GM18508 (cell line): ENCODE data around the gene DNAJC18.
"Not testable (repeated sequence)": the region's sequence is repeated elsewhere in the genome, so short reads cannot be mapped to it uniquely, and the experiment has no call there.

Source experiments
- ATAC-seq: cut with Tn5 transposase; IDR thresholded peaks from one replicate; pipeline ENCODE4 v1.9.1; 2021; ENCODE audit warnings: moderate number of reproducible peaks; ENCODE audit not compliant: insufficient read depth, unreplicated experiment

The DNAJC18 gene

DNA sequence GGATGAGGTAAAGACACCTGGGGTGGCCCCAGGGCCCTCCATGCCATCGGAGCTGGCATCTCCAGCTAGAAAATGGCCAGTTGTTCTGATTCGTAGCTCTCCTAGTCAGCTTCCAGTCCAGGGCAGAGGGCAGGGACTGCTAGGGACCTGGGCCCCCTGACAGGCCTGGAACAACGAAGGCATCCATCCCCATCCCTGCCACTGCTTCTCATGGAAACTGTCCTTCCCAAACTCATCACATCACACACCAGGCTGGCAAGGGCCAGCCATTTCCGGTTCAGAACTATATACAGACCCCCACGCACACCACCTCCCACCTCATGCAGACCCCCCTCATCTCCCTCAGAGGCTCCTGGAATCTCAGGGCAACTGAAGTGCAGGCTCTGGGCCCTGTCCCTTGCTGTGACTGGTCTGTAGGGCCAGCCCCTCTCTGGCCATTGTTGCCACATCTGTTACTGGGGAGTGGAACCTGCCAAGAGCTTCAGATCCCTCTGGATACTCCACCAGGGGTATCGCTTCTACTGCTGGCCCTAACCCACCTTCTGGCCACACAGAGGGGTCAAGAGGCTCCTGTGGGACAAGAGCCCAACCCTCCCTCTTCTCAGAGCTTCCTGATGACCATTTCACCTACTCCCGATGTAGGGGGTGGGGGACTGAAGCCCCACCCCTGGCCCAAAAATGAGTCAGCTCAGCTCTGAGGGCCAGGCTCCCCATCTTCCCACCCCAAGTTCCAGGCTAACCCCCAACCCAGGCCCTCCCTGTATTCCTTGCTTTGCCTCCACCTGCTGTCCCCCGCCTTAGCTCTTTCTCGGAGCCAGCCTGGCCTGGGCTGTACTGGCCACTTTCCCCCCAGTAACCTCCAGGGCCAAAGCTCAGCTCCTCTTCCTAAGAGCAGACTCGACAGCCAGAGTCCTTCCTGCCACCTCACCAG, 48.4 kb downstream of the DNAJC18 start:
- ATAC-seq = no peak

DNA sequence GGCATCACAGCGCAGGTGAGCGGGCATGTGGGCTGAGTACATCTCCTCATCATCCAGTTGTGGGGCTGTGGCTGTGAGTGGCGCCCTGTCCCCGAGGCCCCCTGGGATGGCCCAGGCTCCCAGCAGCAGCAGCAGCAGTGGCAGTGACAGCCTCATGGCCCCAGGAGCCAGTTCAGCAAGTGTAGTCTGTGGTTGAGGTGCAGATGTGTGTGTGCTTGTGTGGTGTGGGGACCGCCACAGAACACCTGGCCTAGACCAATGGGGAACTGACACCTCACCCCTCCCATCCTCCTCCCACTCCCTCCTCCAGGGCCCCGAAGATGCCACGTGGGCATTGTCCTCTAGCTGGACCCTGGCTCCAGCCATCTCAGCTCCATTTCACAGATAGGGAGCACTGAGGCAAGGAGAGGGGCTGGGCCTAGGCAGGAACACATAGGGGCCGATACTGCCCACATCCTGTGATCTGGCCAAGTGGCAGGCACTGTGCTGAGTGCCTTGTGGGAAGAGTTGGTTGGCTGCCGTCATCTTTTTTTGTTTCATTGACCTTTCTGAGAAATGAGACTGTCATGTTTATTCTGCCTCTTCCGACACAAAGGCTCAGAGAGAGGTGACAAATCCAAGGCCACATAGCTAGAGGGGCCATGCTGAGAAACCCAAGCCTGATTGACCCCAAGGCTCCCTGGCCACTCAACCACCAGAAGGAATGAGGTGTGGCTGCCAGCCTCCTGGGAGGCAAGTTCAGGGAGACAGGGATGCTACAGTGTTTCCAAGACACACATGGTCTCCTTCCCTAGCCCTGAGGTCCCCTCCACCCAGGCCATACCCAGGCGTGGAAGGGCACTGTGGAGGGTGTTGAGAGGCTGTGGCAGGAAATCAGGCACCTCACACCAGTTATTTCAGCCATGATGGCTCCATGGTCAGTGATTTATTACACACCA, 49.4 kb downstream of the DNAJC18 start, which contains the start of gene MZB1:
Gene MZB1, minus strand, starts transcription at position 213 of the 938 bp plus-strand sequence. Its CDS starts 57 bp downstream, at position 156.
- no peak for ATAC-seq

DNA sequence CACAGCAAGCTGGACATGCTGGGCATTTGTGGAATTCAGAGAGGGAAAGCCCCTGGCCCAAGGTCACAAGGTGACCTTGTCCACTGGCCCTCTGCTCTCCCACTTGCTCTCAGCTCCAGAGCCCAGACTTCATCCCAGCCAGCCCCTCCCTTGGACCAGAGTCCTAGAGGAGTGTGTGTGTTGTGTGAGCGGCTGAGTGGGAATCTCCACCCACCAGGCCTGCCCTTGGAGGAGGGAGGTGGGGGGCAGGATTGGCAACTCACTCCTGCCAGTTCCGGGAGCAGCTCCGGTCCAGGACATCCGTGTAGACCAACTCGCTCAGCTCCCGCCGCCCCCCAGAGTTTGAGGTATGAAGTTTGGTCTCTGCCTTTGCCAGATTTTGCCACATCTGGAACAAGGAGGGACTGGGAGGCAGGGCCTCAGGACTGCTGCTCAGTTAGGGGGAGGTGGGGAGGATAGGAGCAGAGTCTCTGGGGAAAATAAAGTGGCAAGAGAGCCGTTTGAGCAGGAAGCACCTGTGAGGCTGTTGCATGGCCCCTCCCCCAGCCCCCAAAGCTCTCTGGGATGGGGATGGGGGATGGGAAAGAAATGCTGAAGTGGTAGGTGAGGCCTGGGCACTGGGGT, 51.0 kb downstream of the DNAJC18 start:
- ATAC-seq = no peak

DNA sequence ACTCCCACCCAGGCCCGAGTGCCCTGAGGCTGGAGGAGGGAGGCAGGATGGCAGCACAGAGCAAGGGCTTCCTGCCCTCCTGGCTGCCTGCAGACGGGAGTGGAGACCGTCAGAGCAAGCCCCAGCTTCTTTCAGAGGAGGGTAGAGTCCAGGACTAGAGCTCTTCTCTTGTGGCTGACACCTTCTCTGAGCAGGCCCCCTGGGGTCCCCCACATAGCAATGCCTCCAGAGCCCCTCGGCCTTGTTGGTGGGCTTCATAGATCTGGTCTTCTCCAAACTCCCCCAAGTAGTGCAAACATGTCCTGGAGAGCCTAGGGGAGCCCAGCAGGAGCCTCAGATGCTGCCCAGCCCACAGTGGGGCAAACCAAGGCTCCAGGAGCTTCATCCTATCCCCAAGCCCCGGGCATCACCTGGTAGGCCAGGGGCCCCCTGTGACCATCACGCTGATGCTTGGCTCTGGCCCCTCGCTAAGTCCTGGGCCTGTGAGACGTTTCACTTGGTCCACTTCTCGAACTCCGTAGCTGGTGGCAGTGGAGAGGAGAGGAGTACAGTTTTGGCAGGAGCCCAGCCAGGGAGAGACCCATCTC, 51.6 kb downstream of the DNAJC18 start:
- no peak for ATAC-seq

DNA sequence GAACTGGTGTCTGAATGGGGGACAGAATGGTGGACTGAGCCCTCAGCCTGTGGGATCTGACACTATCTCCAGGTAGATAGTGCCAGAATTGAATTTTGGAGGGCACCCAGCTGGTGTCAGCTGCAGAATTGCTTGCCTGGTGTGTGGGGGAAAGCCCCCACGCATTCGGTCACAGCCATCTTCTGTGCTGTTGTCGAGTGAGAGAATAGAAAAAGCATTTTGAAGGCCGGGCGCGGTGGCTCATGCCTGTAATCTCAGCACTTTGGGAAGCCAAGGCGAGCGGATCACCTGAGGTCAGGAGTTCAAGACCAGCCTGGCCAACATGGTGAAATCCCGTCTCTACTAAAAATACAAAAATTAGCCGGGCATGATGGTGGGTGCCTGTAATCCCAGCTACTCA, 52.4 kb downstream of the DNAJC18 start:
- ATAC-seq = not testable (repeated sequence)

DNA sequence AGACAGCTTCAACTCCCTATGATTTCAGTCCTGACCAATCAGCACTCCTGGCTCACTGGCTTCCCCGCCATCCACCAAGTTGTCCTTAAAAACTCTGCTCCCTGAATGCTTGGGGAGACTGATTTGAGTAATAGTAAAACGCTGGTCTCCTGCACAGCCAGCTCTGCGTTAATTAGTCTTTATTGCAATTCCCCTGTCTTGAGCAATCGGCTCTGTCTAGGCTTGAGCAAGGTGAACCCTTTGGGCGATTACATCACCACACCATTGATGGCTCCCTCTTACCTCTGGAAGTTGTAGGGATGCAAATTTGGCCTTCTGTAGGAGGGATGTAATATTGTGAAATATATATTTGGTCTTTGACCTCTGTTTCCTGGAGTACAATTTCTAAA, 53.3 kb downstream of the DNAJC18 start:
- no peak for ATAC-seq

DNA sequence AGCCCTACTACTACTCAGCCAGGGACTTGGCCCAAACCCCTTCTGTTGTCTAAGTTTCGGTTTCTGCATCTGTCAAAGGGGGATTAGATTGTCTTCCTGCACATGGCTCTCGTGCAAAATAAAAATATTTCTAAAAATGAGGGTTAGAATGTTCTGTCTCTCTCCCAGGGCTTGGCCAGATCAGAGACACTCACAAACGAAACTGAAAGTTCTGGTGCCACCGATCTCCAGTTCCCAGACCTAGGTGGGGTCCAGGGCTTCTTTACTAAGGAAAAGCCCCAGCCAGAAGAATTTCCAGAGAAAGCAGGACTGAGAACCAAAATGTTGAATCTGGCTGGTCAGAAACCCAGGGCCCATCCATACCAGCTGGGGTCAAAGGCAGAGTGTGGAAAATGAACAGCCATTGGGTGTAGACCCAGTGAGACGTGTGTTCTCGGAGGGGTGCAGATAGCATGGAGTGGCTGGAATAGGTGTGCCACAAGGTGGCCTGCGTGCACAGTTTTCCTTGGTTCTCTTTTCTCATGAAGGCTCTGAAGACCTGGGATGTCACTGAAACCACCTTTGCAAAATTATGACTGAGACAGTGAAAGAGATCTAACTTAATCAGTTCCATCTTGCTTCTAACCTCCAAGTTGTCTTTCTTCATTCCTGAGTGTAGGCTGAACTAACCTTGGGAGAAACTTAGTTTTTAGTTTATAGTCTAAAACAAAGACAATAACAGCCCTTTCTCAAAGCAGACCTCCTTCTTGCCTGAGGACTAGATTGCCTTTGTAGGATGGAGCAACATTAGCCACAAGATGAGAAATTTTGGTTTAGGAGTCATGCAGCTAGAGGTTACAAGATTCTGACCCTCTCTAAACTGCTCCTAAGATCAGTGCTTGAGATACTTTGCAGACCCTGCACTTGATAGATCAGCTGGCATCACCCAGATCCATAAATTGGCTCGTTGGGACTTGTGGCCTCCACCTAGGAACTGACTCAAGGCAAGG, 54.0 kb downstream of the DNAJC18 start:
- no peak for ATAC-seq

DNA sequence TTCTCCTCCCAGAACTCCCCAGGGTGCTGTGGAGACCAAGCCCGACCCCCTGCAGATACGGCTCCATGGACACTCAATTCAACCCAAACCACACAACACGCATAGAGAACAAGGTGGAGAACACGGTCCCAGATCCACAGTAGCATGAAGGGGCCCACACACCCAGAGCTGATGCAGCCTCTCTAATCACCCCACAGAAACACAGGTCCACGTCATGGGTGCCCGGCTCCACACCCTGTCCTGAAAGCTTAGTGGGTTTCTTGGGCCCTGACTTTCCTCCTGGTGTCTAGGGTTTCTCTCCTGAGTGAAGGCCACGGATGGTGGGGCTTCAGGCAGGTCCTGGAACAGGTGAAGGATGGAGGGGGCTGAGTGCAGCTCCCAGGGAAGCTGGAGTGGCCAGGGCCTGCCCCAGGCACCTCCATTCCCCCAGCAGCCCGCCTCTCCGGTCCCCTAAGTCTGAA, 54.7 kb downstream of the DNAJC18 start:
- ATAC-seq = no peak

DNA sequence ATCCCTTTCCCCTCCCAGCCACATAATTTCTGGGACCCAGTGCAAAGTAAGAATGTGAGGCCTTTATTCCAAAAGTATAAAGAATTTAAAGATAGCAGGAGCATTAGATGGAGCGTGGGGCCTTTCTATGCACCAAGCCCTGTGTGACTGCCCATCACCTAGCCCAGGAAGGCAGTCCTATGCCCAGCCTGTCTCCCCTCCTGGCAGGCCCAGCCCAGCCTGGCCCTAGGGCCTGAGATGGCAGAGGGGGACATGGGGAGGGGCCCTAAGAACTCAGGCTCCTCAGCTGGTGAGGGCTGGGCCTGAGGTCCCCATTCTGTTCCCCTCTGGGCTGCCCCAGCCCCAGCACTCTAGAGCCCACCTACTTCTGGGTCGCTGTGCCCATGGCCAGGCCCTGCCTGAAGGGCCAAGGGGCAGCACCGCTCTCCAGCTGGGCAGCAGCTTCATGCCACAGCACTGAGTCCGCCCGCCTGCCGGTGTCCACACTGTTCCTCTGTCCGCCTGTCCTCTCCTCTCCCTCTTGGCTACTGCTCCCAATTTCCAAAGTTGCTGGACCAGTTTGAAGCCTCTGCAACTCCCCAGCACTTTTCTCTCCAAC, 55.2 kb downstream of the DNAJC18 start:
- no peak for ATAC-seq

DNA sequence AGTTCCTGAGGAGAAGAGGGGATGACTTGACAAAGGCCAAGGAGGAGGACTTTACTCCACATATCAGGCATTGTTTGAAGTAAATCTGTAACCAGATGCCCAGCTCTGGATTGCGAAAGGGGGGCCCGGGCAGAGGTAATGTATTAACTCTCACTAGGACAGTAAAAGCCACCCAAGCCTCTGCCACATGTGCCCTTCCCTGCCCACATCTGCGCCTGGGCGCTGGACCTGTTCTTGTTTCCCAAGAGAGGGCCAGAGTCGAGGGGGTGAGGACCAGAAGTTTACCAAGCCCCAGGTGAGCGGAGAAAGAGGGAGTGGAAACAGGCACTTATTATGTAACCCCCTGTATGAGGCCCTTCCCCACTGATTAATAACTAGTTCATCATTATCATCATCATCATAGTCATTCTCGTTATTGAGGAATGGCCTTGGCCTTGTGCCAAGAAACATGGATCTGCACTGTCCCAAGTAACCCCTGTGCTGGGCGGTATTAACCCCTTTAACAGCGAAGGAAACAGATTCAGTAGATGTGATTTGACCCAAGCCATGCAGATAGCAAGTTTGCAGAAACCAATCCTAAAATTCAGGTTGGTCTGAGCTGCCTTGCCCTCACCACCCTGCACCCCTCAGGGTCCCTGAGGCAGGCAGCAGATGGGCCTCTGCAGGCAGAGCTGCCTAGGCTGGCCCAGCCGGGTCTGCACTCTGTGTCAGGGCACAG, 55.9 kb downstream of the DNAJC18 start, which contains the start of gene SLC23A1:
Gene SLC23A1, minus strand, starts transcription at position 23 of the 718 bp plus-strand sequence. CDS start 44 bp downstream, outside the sequence.
- no peak for ATAC-seq

DNA sequence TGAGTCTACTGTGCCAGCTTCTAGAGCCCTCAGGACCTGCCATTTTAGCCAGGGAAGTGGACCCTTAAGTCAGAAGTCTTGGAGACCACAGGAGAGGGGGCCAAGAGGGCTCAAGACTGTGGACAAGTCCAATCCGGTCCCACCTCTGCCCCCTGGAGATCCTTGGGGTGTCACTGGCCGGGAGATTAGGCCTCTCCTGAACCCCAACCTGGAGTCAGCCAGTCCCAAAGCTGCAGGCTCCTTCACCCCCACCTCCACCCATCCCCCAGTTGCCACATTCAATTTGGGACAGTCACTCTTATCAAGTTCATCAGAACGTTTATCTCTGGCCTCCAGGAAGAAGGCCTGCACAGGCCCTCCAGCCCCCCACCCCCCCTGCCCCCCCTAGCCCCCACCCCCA, 56.5 kb downstream of the DNAJC18 start:
- no peak for ATAC-seq

DNA sequence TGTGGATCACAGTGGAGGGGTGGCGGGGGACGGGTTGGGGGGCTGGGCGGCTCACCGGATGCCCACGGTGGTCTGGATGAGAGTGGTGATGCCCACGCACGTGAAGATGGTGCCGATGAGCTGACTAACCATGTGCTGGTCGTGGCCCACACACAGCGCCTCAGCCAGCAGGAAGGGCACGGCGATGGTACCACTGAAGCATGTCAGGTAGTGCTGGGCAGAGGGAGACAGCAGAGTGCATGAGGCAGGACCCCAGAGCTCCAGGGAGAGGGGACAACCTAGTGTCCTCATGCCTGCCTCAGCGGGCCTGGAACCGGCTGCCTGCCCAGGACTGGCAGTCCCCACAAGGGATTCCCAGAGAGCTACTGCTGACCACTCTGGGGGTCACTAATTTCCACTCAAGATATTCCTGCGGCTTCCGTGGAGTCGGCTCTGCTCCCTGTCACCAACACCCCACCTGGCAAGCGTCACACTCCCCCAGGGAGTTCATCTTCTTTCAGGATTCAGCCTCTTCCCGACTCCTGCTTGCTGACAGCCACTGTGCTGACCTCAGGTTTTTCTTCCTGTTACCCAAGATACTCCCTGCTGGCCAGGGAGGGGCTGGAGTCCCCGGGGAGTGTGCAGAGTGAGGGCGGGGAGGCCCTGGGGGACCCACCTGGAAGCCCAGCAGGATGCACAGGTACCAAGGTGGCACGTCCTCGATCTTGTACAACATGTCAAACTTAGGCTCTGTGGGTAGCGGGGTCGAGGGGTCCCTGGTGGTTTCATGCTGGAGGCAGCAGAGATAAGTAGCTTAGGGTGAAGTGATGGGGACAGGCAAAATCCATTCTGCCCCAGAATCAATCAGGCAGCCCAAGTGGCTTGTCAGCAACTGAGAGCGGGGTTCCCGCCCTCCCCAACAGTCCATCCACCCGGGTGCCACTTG, 57.2 kb downstream of the DNAJC18 start:
- ATAC-seq = no peak

DNA sequence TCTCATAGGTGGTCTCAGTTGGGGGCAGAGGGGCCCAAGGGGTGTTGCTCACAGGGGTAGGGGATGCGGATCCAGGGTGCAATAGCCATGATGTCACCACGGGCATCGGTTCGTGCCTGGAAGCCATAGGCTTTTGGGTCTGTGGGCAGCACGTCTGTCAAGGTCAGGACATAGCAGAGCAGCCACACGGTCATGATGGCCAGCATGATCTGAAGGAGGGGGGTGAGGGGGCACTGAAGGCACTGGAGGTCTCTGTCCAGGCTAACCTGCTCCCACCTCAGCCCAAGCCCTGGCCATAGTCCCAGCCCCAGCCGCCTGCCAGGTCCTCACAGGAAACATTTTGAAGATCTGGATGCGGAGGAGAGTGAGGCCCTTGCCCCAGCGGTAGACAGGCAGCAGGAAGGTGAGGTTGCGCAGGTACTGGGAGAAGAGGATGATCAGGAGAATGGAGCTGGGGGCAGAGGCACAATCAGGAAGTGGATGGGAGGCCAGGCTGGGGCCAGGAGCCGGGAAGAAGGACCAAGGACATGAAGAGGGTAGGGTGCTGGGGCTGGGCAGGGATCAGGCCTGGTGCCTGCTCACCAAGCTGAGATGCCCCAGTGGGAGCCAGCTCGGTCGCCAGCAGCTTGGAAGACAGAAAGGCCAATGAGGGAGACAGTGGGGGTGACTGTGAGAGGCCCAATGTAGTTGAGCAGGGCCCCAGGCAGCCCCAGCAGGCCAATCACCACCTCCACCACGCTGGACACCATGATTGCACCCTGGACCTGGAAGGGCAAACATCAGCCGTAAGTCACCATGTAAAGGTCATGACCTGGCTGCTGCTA, 59.5 kb downstream of the DNAJC18 start:
- ATAC-seq = no peak

DNA sequence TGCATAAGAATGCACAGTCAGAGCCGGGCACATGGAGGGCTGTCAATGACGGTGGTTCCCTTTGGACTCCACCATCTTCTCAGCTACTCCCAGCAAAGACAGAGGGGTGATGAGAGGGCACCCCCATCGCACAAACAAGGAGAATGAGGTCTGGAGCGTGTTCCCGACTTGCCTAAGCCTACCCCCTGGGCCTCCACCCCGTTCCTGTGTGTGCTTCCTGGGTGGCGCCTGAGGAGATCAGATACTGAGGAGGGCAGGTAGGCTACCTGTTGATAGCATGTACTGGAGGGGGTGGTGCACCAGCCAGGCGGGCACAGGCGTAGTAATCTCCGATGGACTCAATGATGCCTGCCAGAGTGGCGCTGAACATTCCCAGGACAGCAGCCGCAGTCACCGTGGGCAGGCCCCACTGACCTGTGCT, 60.4 kb downstream of the DNAJC18 start:
- no peak for ATAC-seq

DNA sequence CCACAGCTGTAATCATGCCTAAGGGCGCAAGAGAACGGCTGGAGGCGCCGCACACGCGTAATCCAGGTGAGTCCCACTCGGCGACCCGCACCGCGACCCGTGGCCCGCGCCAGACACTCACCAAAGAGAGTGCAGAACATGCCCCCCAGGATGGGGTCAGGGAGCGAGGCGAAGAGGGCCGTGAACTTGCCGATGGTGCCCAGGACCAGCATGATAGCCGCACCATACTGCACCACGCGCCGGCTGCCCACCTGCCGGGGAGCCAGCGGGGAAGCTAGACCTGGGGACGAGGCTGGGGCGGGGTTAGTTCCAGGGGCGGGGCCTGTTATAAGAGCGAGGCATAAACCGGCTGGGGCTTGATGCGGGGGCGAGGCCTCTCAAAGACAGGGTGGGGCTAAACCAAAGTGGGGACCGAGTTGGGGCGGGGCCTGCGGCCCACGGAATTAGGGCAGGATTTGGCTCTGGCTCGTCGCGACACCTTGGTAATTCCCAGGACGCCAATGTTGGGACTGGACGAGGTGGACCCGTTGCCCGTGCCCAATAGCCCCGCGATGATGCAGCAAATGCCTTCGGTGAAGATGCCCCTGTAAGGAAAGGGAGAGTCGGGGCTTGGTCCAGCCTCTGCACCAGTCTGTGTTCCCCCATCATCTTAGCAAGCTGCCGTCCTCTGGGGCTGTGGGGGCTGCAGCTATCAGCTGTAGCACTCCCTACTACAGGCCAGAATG, 61.1 kb downstream of the DNAJC18 start:
- ATAC-seq = no peak
